ENCODE data around the gene R3HCC1L.

GRCh38 chr10:98254234-98254974 lies 119.9 kb downstream of the R3HCC1L start:
- no peak for TF ChIP-seq CTCF (IDR thresholded peaks at IDR 0.05)
- TF ChIP-seq POLR2A (IDR thresholded peaks at IDR 0.05), result no peak
- no peak for TF ChIP-seq EP300 (IDR thresholded peaks at IDR 0.05; ENCODE audit: low read depth)
- no peak for TF ChIP-seq POLR2AphosphoS5 (IDR thresholded peaks at IDR 0.05)
